Transverse colon (tissue), 3 donors: Measurements from ENCODE around the gene ZDHHC13.
"Not testable (repeated sequence)": the region's sequence is repeated elsewhere in the genome, so short reads cannot be mapped to it uniquely, and the experiment has no call there.

Source experiments
- EP300 ChIP-seq: sonication (generic); formaldehyde crosslinking; IDR thresholded peaks from one replicate; pipeline ENCODE4 v1.6.1; 2017; ENCODE audit warnings: antibody characterized with exemption, low read depth
- TF ChIP-seq, protein P1 (sequence below), 5 experiments: fragments of 200-600 bp in 3 of 5; fragments of 450-650 bp in 2 of 5; sonication (generic) in 3 of 5; IDR thresholded peaks; 1 replicate in 2 of 5; 2 replicates in 3 of 5; pipeline ENCODE4 v1.5.1; 2016 to 2017; ENCODE audit warnings: antibody characterized with exemption in 5 of 5, inconsistent platforms in 3 of 5, mild to moderate bottlenecking in 2 of 5, moderate library complexity in 1 of 5

DNA sequence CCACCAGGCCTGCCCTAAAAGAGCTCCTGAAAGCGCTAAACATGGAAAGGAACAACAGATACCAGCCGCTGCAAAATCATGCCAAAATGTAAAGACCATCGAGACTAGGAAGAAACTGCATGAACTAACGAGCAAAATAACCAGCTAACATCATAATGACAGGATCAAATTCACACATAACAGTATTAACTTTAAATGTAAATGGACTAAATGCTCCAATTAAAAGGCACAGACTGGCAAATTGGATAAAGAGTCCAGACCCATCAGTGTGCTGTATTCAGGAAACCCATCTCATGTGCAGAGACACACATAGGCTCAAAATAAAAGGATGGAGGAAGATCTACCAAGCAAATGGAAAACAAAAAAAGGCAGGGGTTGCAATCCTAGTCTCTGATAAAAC, 19.9 kb downstream of the ZDHHC13 start:
- TF ChIP-seq, protein P1, sequence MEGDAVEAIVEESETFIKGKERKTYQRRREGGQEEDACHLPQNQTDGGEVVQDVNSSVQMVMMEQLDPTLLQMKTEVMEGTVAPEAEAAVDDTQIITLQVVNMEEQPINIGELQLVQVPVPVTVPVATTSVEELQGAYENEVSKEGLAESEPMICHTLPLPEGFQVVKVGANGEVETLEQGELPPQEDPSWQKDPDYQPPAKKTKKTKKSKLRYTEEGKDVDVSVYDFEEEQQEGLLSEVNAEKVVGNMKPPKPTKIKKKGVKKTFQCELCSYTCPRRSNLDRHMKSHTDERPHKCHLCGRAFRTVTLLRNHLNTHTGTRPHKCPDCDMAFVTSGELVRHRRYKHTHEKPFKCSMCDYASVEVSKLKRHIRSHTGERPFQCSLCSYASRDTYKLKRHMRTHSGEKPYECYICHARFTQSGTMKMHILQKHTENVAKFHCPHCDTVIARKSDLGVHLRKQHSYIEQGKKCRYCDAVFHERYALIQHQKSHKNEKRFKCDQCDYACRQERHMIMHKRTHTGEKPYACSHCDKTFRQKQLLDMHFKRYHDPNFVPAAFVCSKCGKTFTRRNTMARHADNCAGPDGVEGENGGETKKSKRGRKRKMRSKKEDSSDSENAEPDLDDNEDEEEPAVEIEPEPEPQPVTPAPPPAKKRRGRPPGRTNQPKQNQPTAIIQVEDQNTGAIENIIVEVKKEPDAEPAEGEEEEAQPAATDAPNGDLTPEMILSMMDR (IDR thresholded peaks at IDR 0.05), result not testable (repeated sequence)
- TF ChIP-seq EP300, result not testable (repeated sequence)
